Measurements from ENCODE around the gene EYS. TPM values are rescaled to one million over a fixed set of nuclear protein-coding genes. Genes with fewer than 3 reads are reported as not detected.

The EYS gene
- total RNA-seq, 1 experiment from 2014 or later = not detected

- DNase-seq = no peak
- Histone ChIP-seq H2BK120ac (ENCODE audit: low read depth, low read length, poor library complexity, severe bottlenecking) (no peak overlapping the region), H3K4me1 (ENCODE audit: insufficient read depth, low read length) (no peaks in the 10 kb centered on the region), H3K27ac (ENCODE audit: insufficient read length, low read depth, low read length) (no peak overlapping the region), H3T11ph (ENCODE audit: low read length) (no peak overlapping the region), H3K14ac (ENCODE audit: insufficient read depth, low read length) (no peak overlapping the region), H2BK20ac (ENCODE audit: low read depth, low read length, poor library complexity, severe bottlenecking) (no peak overlapping the region), H3K23me2 (ENCODE audit: insufficient read length, low read depth, low read length, poor library complexity, severe bottlenecking) (no peaks in the 10 kb centered on the region), H3K9me3 (ENCODE audit: control insufficient read depth, low read depth, low read length) (no peaks in the 10 kb centered on the region), H3K56ac (ENCODE audit: insufficient read length, low read depth, low read length) (no peak overlapping the region), H2AK5ac (ENCODE audit: insufficient read length, low read length) (no peak overlapping the region), H3K4ac (ENCODE audit: low read depth, low read length) (no peak overlapping the region), H4K20me1 (ENCODE audit: control insufficient read depth, insufficient read depth, insufficient read length) (no peaks in the 10 kb centered on the region), H4K5ac (ENCODE audit: insufficient read length, low read depth, low read length) (no peak overlapping the region), H3K27me3 (ENCODE audit: insufficient read depth, low read length) (no peaks in the 10 kb centered on the region), H3K23ac (ENCODE audit: insufficient read length, low read depth, low read length) (no peak overlapping the region), H2BK15ac (ENCODE audit: low read depth, low read length) (no peak overlapping the region), H3K79me1 (ENCODE audit: insufficient read depth, low read depth, low read length, poor library complexity, severe bottlenecking) (no peaks in the 10 kb centered on the region), H2AFZ (ENCODE audit: low read length) (no peak overlapping the region), H3K79me2 (ENCODE audit: insufficient read depth, low read length) (no peaks in the 10 kb centered on the region), H4K91ac (ENCODE audit: insufficient read length, low read depth, low read length) (no peak overlapping the region), H4K8ac (replicated peaks; ENCODE audit: insufficient read length, low read depth, low read length) (no peak overlapping the region), H3K4me2 (ENCODE audit: insufficient read depth, insufficient read length, low read length) (no peak overlapping the region), H3K9ac (ENCODE audit: extremely low read depth, insufficient read length, low read length) (no peak overlapping the region), H3K18ac (ENCODE audit: insufficient read length, low read depth, low read length) (no peak overlapping the region), H2BK5ac (ENCODE audit: insufficient read length, low read length) (no peak overlapping the region), H2BK12ac (ENCODE audit: insufficient read length, low read depth, low read length) (no peak overlapping the region)
- Mint-ChIP-seq H3K27me3 (ENCODE audit: low read depth) (no peaks in the 10 kb centered on the region), H3K4me3 (no peak overlapping the region), H3K4me1 (peaks cover 8% of the 10 kb centered on the region in 2 experiments; a peak in 3 of 4 replicates), H3K27ac (no peak overlapping the region), H3K9me3 (peaks cover 0 to 6% of the 10 kb centered on the region in 2 experiments; a peak in 2 of 5 replicates), H3K36me3 (ENCODE audit: insufficient read depth in 1 of 3, low read depth in 3 of 3) (peaks cover 0 to 4% (median 2%) of the 10 kb centered on the region in 3 experiments; a peak in 3 of 7 replicates)
- TF ChIP-seq CTCF (conservative IDR thresholded peaks at IDR 0.05) = no peak
- WGBS (ENCODE audit: extremely low coverage, insufficient read length, low lambda C conversion rate) = no CpG with 5 or more reads among the region's 3 CpGs
Observed at GRCh38 chr6:64010666-64011065, 1696.4 kb downstream of the EYS start.
